H9 (cell line): ENCODE results near the gene TREM1. TPM values are rescaled to one million over a fixed set of nuclear protein-coding genes. Genes with fewer than 3 reads are reported as not detected.

ENCODE experiments used
- DNase-seq: peaks from one replicate; pipeline ENCODE4 v3.0.0-alpha.2; 2017
- H2AFZ ChIP-seq: one replicate; pipeline ENCODE4 v1.6.1; 2013; ENCODE audit warnings: mild to moderate bottlenecking, low read length, control low read depth, moderate library complexity
- H2AK5ac ChIP-seq: 2 replicates; pipeline ENCODE4 v1.6.1; 2013; ENCODE audit warnings: low read length, control low read depth, mixed read lengths; ENCODE audit not compliant: insufficient read length
- H2BK120ac ChIP-seq: one replicate; pipeline ENCODE4 v1.6.1; 2013; ENCODE audit warnings: low read depth, mild to moderate bottlenecking, low read length, control low read depth, inconsistent platforms; ENCODE audit not compliant: poor library complexity, severe bottlenecking
- H2BK12ac ChIP-seq: 2 replicates; pipeline ENCODE4 v1.6.1; 2013; ENCODE audit warnings: low read length, control low read depth, mixed read lengths, low read depth; ENCODE audit not compliant: insufficient read length
- H2BK15ac ChIP-seq: 2 replicates; pipeline ENCODE4 v1.6.1; 2013; ENCODE audit warnings: low read depth, low read length, control low read depth
- H2BK20ac ChIP-seq: one replicate; pipeline ENCODE4 v1.6.1; 2013; ENCODE audit warnings: low read depth, mild to moderate bottlenecking, low read length, control low read depth, inconsistent platforms; ENCODE audit not compliant: poor library complexity, severe bottlenecking
- H2BK5ac ChIP-seq: 2 replicates; pipeline ENCODE4 v1.6.1; 2013; ENCODE audit warnings: low read length, control low read depth, mixed read lengths; ENCODE audit not compliant: insufficient read length
- H3K14ac ChIP-seq: 2 replicates; pipeline ENCODE4 v1.6.1; 2013; ENCODE audit warnings: low read length, control low read depth; ENCODE audit not compliant: insufficient read depth
- H3K18ac ChIP-seq: 2 replicates; pipeline ENCODE4 v1.6.1; 2013; ENCODE audit warnings: low read depth, mild to moderate bottlenecking, mixed read lengths, low read length, control low read depth; ENCODE audit not compliant: insufficient read length
- H3K23ac ChIP-seq: 2 replicates; pipeline ENCODE4 v1.6.1; 2013; ENCODE audit warnings: low read length, control low read depth, mixed read lengths, low read depth; ENCODE audit not compliant: insufficient read length
- H3K23me2 ChIP-seq: 2 replicates; pipeline ENCODE4 v1.6.1; 2013; ENCODE audit warnings: low read depth, mild to moderate bottlenecking, mixed read lengths, low read length, control low read depth; ENCODE audit not compliant: insufficient read length, poor library complexity, severe bottlenecking
- H3K27ac ChIP-seq: 2 replicates; pipeline ENCODE4 v1.5.1; 2013; ENCODE audit warnings: low read length, control low read depth, mixed read lengths, low read depth; ENCODE audit not compliant: insufficient read length
- H3K27me3 ChIP-seq: 2 replicates; pipeline ENCODE4 v1.6.1; 2013; ENCODE audit warnings: low read length, control low read depth, inconsistent platforms; ENCODE audit not compliant: insufficient read depth
- H3K4ac ChIP-seq: 2 replicates; pipeline ENCODE4 v1.6.1; 2013; ENCODE audit warnings: low read depth, mild to moderate bottlenecking, control low read depth, inconsistent platforms, low read length, moderate library complexity
- H3K4me1 ChIP-seq: 2 replicates; pipeline ENCODE4 v1.6.1; 2013; ENCODE audit warnings: low read length, control low read depth, inconsistent platforms; ENCODE audit not compliant: insufficient read depth
- H3K4me2 ChIP-seq: 2 replicates; pipeline ENCODE4 v1.6.1; 2013; ENCODE audit warnings: low read length, control low read depth, mixed read lengths; ENCODE audit not compliant: insufficient read length, insufficient read depth
- H3K56ac ChIP-seq: 2 replicates; pipeline ENCODE4 v1.6.1; 2013; ENCODE audit warnings: low read depth, mild to moderate bottlenecking, mixed read lengths, low read length, control low read depth; ENCODE audit not compliant: insufficient read length
- H3K79me1 ChIP-seq: 2 replicates; pipeline ENCODE4 v1.6.1; 2013; ENCODE audit warnings: low read depth, mild to moderate bottlenecking, moderate library complexity, low read length, control low read depth, inconsistent platforms; ENCODE audit not compliant: insufficient read depth, poor library complexity, severe bottlenecking
- H3K79me2 ChIP-seq: 2 replicates; pipeline ENCODE4 v1.6.1; 2013; ENCODE audit warnings: low read length, control low read depth, inconsistent platforms; ENCODE audit not compliant: insufficient read depth
- H3K9ac ChIP-seq: 2 replicates; pipeline ENCODE4 v1.6.1; 2013; ENCODE audit warnings: low read length, control low read depth, mixed read lengths; ENCODE audit not compliant: insufficient read length; ENCODE audit errors: extremely low read depth
- H3K9me3 ChIP-seq: one replicate; pipeline ENCODE4 v1.6.1; 2013; ENCODE audit warnings: low read depth, low read length, inconsistent platforms; ENCODE audit not compliant: control insufficient read depth
- H3T11ph ChIP-seq: one replicate; pipeline ENCODE4 v1.6.1; 2013; ENCODE audit warnings: mild to moderate bottlenecking, low read length, control low read depth, inconsistent platforms
- H4K20me1 ChIP-seq: one replicate; pipeline ENCODE4 v1.6.1; 2013; ENCODE audit not compliant: control insufficient read depth, insufficient read length, insufficient read depth
- H4K5ac ChIP-seq: 2 replicates; pipeline ENCODE4 v1.6.1; 2013; ENCODE audit warnings: low read depth, mild to moderate bottlenecking, mixed read lengths, low read length, control low read depth; ENCODE audit not compliant: insufficient read length
- H4K8ac ChIP-seq: replicated peaks from 2 replicates; pipeline ENCODE4 v1.6.1; 2013; ENCODE audit warnings: low read length, control low read depth, mixed read lengths, low read depth; ENCODE audit not compliant: insufficient read length
- H4K91ac ChIP-seq: 2 replicates; pipeline ENCODE4 v1.6.1; 2013; ENCODE audit warnings: low read depth, mild to moderate bottlenecking, moderate library complexity, mixed read lengths, low read length, control low read depth; ENCODE audit not compliant: insufficient read length
- H3K27ac Mint-ChIP-seq, 3 experiments: 2 replicates in 2 of 3; 3 replicates in 1 of 3; pipeline ENCODE4 v1.8.0; 2020 to 2021; ENCODE audit warnings: mixed read lengths in 3 of 3, mild to moderate bottlenecking in 1 of 3, moderate library complexity in 1 of 3
- H3K27me3 Mint-ChIP-seq: 2 replicates; pipeline ENCODE4 v1.8.0; 2021; ENCODE audit warnings: low read depth, mild to moderate bottlenecking, moderate library complexity, mixed read lengths
- H3K36me3 Mint-ChIP-seq, 3 experiments: 2 replicates in 2 of 3; 3 replicates in 1 of 3; pipeline ENCODE4 v1.8.0; 2020 to 2021; ENCODE audit warnings: low read depth in 3 of 3, mixed read lengths in 3 of 3; ENCODE audit not compliant: insufficient read depth in 1 of 3
- H3K4me1 Mint-ChIP-seq, 2 experiments: 2 replicates each; pipeline ENCODE4 v1.8.0; 2020; ENCODE audit warnings: mixed read lengths in 2 of 2
- H3K4me3 Mint-ChIP-seq, 2 experiments: 2 replicates in 1 of 2; 3 replicates in 1 of 2; pipeline ENCODE4 v1.8.0; 2020 to 2021; ENCODE audit warnings: mild to moderate bottlenecking in 2 of 2, mixed read lengths in 2 of 2, moderate library complexity in 1 of 2
- H3K9me3 Mint-ChIP-seq, 2 experiments: 2 replicates in 1 of 2; 3 replicates in 1 of 2; pipeline ENCODE4 v1.8.0; 2020; ENCODE audit warnings: mild to moderate bottlenecking in 2 of 2, mixed read lengths in 2 of 2, moderate library complexity in 1 of 2
- CTCF ChIP-seq: fragments of 200-600 bp; sonication (generic); conservative IDR thresholded peaks from 3 replicates; pipeline ENCODE4 v1.8.0; 2021; ENCODE audit warnings: antibody characterized with exemption, mild to moderate bottlenecking
- WGBS: extraction: QIAGEN DNeasy Blood & Tissue Kit; methylation state at CpG from one replicate; pipeline ENCODE4 v1.1.7; 2013; ENCODE audit warnings: missing lambda C conversion rate, low lambda C conversion rate, mixed read lengths; ENCODE audit not compliant: insufficient read length; ENCODE audit errors: extremely low coverage; 5-methylcytosine and 5-hydroxymethylcytosine counted together
- total RNA-seq: library from RNA; stranded (reverse); gene quantifications from 2 replicates; pipeline ENCODE4 v1.2.1, GENCODE V29; 2021

Gene TREM1
- total RNA-seq, 1 experiment from 2014 or later, result not detected

DNA sequence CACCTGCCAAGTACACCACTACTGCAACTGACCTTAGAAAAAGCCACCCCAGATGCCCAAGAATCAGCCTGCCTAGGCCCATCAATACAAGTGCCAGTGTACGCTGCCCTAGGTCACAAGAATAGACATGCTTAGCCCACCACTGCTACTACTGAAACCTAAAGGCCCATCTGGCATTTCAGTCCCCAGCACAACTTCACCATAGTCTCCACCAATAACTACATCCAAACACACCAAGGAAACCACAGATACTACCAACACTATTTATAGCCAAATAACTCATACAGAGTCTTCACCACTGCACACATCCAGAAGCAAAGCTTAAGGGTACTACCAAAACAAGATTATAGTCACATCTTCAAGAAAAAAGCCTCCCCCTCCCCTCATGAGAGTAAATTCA lies 30.1 kb downstream of the TREM1 start:
- no peak overlapping the region for H3K27ac ChIP-seq
- no peaks in the 10 kb centered on the region for H3K79me2 ChIP-seq
- H4K5ac ChIP-seq, result no peak overlapping the region
- no peak overlapping the region for H3K9ac ChIP-seq
- no peak for TF ChIP-seq CTCF
- H2BK5ac ChIP-seq, result no peak overlapping the region
- Mint-ChIP-seq H3K36me3 (no peaks in the 10 kb centered on the region), H3K9me3 (peaks cover 0 to 4% of the 10 kb centered on the region in 2 experiments; a peak in 3 of 5 replicates), H3K4me3 (no peak overlapping the region), H3K27me3 (peaks cover 21% of the 10 kb centered on the region), H3K27ac (no peak overlapping the region), H3K4me1 (no peaks in the 10 kb centered on the region)
- no peak overlapping the region for H3K23ac ChIP-seq
- no peak overlapping the region for H2BK15ac ChIP-seq
- H3K14ac ChIP-seq, result no peak overlapping the region
- no peak overlapping the region for H2BK12ac ChIP-seq
- no peaks in the 10 kb centered on the region for H4K20me1 ChIP-seq
- no peaks in the 10 kb centered on the region for H3K9me3 ChIP-seq
- no peak overlapping the region for H3K4me2 ChIP-seq
- no CpG with 5 or more reads among the region's 1 CpG for WGBS
- no peaks in the 10 kb centered on the region for H3K27me3 ChIP-seq
- no peaks in the 10 kb centered on the region for H3K23me2 ChIP-seq
- H2BK20ac ChIP-seq, result no peak overlapping the region
- H4K91ac ChIP-seq, result no peak overlapping the region
- DNase-seq, result no peak
- H3K4ac ChIP-seq, result no peak overlapping the region
- H2AFZ ChIP-seq, result no peak overlapping the region
- no peak overlapping the region for H3K56ac ChIP-seq
- no peak overlapping the region for H4K8ac ChIP-seq
- H3K18ac ChIP-seq, result no peak overlapping the region
- no peak overlapping the region for H2AK5ac ChIP-seq
- no peak overlapping the region for H3T11ph ChIP-seq
- H3K79me1 ChIP-seq, result no peaks in the 10 kb centered on the region
- H3K4me1 ChIP-seq, result no peaks in the 10 kb centered on the region
- no peak overlapping the region for H2BK120ac ChIP-seq
